Heart left ventricle (tissue), 13 donors: ENCODE results near the gene HIVEP1.

Source experiments
- POLR2A ChIP-seq, 2 donors: fragments of 450-650 bp; IDR thresholded peaks; one replicate each; pipeline ENCODE4 v1.6.1; 2017; ENCODE audit warnings: antibody characterized with exemption in 2 of 2, mild to moderate bottlenecking in 2 of 2, moderate library complexity in 2 of 2
- TF ChIP-seq, protein P1 (sequence below), 12 donors: fragments of 200-600 bp; sonication (generic) in 4 of 12; IDR thresholded peaks; one replicate each; pipeline versions ENCODE4 v1.5.0 to v1.8.0; 2018 to 2022; ENCODE audit warnings: antibody characterized with exemption in 12 of 12, mild to moderate bottlenecking in 5 of 12
- donor health status: ischemic (EF 13 %, LVEDD 7.1; RV severe dilation, severe dysfunction).
- donor health status: DM: no; HTN: yes; CAD: no.
- donor health status: DM: no; HTN: no; CAD: no.
- donor health status: ischemic (EF 25% LVEDD 6.9; RV normal size, moderate dysfunction).
- donor health status: ischemic (EF 25% LVEDD 5.7; RV mildly dilated, moderate dysfunction).
- donor health status: ischemic (EF 35%, LVEDD 5.7; RV mildly dilated, moderate dysfunction).
- donor health status: nonischemic (EF 11% LVEDD 7.7; RV severe dilation, severe dysfunction).
- donor health status: DM: yes; HTN: yes; CAD: no.
- donor health status: PGD.
- donor health status: ischemic (EF 29% LVEDD 5.4; RV normal size, mild dysfunction).
- donor health status: nonischemic (EF 23%, LVEDD 6.1; RV moderate dilation, normal function).

DNA sequence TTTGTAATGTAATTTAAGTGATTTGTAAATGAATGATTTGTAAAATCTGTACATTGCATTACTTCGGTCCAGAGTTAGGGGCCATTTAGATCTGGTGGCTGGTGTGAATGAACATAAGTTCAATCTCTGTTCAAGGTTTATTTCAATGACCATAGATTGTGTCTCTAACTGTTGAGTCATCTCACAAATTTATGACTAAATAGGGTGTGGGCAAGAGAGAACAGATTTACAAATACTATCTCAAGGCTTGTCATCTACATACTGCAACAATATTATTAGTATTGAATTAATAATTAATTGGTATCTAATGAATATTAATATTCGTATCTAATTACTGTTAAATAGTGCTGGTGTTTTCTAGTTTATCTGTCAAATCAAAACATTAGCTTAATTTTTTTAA, 162.8 kb downstream of the HIVEP1 start:
- TF ChIP-seq, protein P1, sequence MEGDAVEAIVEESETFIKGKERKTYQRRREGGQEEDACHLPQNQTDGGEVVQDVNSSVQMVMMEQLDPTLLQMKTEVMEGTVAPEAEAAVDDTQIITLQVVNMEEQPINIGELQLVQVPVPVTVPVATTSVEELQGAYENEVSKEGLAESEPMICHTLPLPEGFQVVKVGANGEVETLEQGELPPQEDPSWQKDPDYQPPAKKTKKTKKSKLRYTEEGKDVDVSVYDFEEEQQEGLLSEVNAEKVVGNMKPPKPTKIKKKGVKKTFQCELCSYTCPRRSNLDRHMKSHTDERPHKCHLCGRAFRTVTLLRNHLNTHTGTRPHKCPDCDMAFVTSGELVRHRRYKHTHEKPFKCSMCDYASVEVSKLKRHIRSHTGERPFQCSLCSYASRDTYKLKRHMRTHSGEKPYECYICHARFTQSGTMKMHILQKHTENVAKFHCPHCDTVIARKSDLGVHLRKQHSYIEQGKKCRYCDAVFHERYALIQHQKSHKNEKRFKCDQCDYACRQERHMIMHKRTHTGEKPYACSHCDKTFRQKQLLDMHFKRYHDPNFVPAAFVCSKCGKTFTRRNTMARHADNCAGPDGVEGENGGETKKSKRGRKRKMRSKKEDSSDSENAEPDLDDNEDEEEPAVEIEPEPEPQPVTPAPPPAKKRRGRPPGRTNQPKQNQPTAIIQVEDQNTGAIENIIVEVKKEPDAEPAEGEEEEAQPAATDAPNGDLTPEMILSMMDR (IDR thresholded peaks at IDR 0.05) = no peak
- no peak for TF ChIP-seq POLR2A (IDR thresholded peaks at IDR 0.05)
